Measurements from ENCODE around the gene MEAK7. TPM values are rescaled to one million over a fixed set of nuclear protein-coding genes. Genes with fewer than 3 reads are reported as not detected.

MEAK7 gene, protein sequence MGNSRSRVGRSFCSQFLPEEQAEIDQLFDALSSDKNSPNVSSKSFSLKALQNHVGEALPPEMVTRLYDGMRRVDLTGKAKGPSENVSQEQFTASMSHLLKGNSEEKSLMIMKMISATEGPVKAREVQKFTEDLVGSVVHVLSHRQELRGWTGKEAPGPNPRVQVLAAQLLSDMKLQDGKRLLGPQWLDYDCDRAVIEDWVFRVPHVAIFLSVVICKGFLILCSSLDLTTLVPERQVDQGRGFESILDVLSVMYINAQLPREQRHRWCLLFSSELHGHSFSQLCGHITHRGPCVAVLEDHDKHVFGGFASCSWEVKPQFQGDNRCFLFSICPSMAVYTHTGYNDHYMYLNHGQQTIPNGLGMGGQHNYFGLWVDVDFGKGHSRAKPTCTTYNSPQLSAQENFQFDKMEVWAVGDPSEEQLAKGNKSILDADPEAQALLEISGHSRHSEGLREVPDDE
- total RNA-seq = 9.6 and 18.4 TPM in 2 replicates

DNA sequence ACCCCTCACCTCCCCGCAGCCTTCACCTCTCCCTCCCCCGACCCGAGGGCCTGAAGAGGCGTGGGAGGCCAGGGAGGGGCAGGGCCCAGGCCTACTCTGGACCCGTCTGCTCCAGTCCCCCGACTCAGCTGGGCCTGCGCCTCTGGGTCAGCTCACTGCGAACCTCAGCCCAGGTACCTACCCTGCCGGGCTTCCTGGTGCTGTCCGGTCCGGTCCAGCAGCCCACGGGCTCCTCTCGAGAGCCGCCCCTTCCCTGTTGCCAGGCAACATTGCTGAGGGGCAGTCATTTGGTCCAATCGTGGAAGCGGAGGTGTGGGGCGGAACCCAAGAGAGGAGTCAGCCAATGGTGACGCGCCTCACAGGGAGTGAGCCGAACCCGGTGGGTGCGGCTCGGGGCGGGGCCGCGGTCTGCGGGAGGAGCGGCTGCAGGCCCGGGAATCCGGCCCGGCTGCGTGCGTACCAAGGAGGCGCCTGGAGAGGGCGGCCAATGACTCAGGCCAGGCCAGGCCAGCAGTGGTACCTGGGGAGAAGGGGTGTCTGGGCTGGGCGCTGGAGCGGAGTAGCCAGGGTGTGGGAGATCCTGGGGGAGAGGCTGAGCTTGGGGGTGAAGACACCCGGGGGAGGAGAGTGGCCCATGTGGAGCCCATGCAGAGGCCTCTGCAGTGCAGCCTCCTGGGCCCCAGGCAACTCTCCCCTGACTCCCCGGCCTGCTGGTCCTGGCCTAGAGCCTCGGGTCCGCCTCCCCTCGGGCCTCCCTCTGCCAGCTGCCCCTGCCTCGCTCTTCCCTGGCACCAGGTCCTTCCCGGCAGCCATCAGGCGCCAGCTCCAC, at the start of gene MEAK7:
MEAK7 (minus strand) TSS at position 240 of the 829 bp plus-strand sequence. CDS start 6,573 bp downstream, outside the sequence.

Other genes with a start within 250 kb of the MEAK7 start
- gene WFDC1, start 209.8 kb downstream of the MEAK7 start, total RNA-seq = 0.13 and 9.7 TPM in 2 replicates
- under 0.01 TPM in 1 of 2 replicates, not detected in the other for gene ATP2C2, start 136.1 kb downstream of the MEAK7 start, total RNA-seq
- 130 and 368 TPM in 2 replicates for gene COTL1, start 113.4 kb upstream of the MEAK7 start, total RNA-seq
- gene KLHL36, start 143.9 kb upstream of the MEAK7 start, total RNA-seq = 37.8 and 37.9 TPM in 2 replicates
- gene USP10, start 195.3 kb upstream of the MEAK7 start, total RNA-seq = 64.3 and 67.0 TPM in 2 replicates